ENCODE measurements around the gene VAV2. TPM values are rescaled to one million over a fixed set of nuclear protein-coding genes. Genes with fewer than 3 reads are reported as not detected.

The VAV2 gene
- total RNA-seq, 1 donor from 2014 or later: 20.5 TPM

Other genes with a start within 250 kb of the VAV2 start
- gene BRD3OS, start 33.2 kb upstream of the VAV2 start, total RNA-seq: 16.4 TPM
- 54.4 TPM for gene BRD3, start 75.7 kb upstream of the VAV2 start, total RNA-seq
- gene WDR5, start 143.8 kb upstream of the VAV2 start, total RNA-seq: 24.9 TPM
- gene RNU6ATAC, start 172.2 kb upstream of the VAV2 start, total RNA-seq: 193 TPM

Data from sciatic nerve (tissue), 1 donor.